NCI-H345 (cell line): ENCODE data around the gene PCDHA9.
"Not testable (repeated sequence)": the region's sequence is repeated elsewhere in the genome, so short reads cannot be mapped to it uniquely, and the experiment has no call there.

Experiments
- DNase-seq: peaks from one replicate; lab custom pipeline; 2025; lab: John Stamatoyannopoulos, UW

The PCDHA9 gene

GRCh38 chr5:140876541-140877261 lies 28.5 kb downstream of the PCDHA9 start:
- not testable (repeated sequence) for DNase-seq

- no peak for DNase-seq
These were observed 29.0 kb downstream of the PCDHA9 start for GRCh38 chr5:140877262-140877581.

- DNase-seq: no peak
These were observed 33.9 kb downstream of the PCDHA9 start, which contains the start of gene PCDHA13 for GRCh38 chr5:140881889-140882590. Gene PCDHA13, plus strand, starts transcription at chr5:140882124. Its CDS starts 145 bp downstream, at chr5:140882269.

GRCh38 chr5:140882591-140882899 lies 34.4 kb downstream of the PCDHA9 start:
- DNase-seq: no peak

- no peak for DNase-seq
These were observed 35.2 kb downstream of the PCDHA9 start for GRCh38 chr5:140883373-140883772.

- no peak for DNase-seq
These were observed 35.9 kb downstream of the PCDHA9 start for GRCh38 chr5:140883927-140884697.
